Spleen (tissue), 7 donors: ENCODE data around the gene ARHGDIG.

Source experiments
- CTCF ChIP-seq, 11 experiments: fragments of 200-600 bp in 7 of 11; fragments of 450-650 bp in 4 of 11; sonication (generic) in 4 of 11; IDR thresholded peaks in 8 of 11; conservative IDR thresholded peaks in 3 of 11; 1 replicate in 7 of 11; 2 replicates in 4 of 11; pipeline versions ENCODE4 v1.4.0 to v1.8.0; 2016 to 2021; ENCODE audit warnings: antibody characterized with exemption in 11 of 11, inconsistent platforms in 4 of 11, mild to moderate bottlenecking in 1 of 11
- POLR2A ChIP-seq, 3 donors: fragments of 450-650 bp; IDR thresholded peaks; one replicate each; pipeline ENCODE4 v1.5.1; 2017; ENCODE audit warnings: antibody characterized with exemption in 3 of 3, mild to moderate bottlenecking in 1 of 3
- POLR2AphosphoS5 ChIP-seq, 3 donors: sonication (generic); formaldehyde crosslinking; IDR thresholded peaks; one replicate each; pipeline ENCODE4 v1.5.1; 2017; ENCODE audit warnings: antibody characterized with exemption in 3 of 3
- donor health status: DM: no; HTN: no; CAD: no; lungs with moderate emphysema.
- donor health status: DM: no; HTN: no; CAD: no.
- donor health status: DM: no; HTN: no; CAD: no.

GRCh38 chr16:322476-323143, 42.2 kb downstream of the ARHGDIG start:
- no peak for TF ChIP-seq POLR2AphosphoS5 (IDR thresholded peaks at IDR 0.05)
- TF ChIP-seq CTCF (IDR thresholded peaks at IDR 0.05 in 8 of 11, conservative IDR thresholded peaks at IDR 0.05 in 3 of 11): no peak
- TF ChIP-seq POLR2A (IDR thresholded peaks at IDR 0.05): no peak
